Panc1 (cell line): ENCODE results near the gene COL5A1. TPM values are rescaled to one million over a fixed set of nuclear protein-coding genes. Genes with fewer than 3 reads are reported as not detected.

ENCODE experiments used
- ATAC-seq: fragments of 200-7000 bp; cut with Tn5 transposase; 2 replicates; pipeline ENCODE4 v1.9.1; 2020; ENCODE audit warnings: mild to moderate bottlenecking, moderate library complexity
- BruUV-seq: library from RNA; stranded (reverse); fragments of 400-500 nt; replicated peaks from 2 replicates; lab custom pipeline; 2021; lab: Mats Ljungman, UMichigan
- CTCF ChIA-PET: fragments of 300-600 bp; sonication (Branson Sonifier 250); formaldehyde crosslinking; loops from one replicate; lab custom pipeline; 2022; ENCODE audit warnings: antibody characterized with exemption; lab: Charles Lee
- POLR2A ChIA-PET: fragments of 300-600 bp; sonication (Branson Sonifier 250); formaldehyde crosslinking; loops from one replicate; lab custom pipeline; 2022; ENCODE audit warnings: antibody characterized with exemption; lab: Charles Lee
- DNase-seq: peaks from one replicate; pipeline ENCODE4 v3.0.0-alpha.2; 2010; ENCODE audit warnings: low read depth, low spot score
- H3K27ac ChIP-seq: 2 replicates; pipeline ENCODE4 v1.5.1; 2011; ENCODE audit warnings: mild to moderate bottlenecking, low read length, inconsistent platforms
- H3K27me3 ChIP-seq: fragments of 200-500 bp; sonication (Bioruptor generic); 2 replicates; pipeline ENCODE4 v1.6.0; 2014; ENCODE audit warnings: low read length, inconsistent platforms; ENCODE audit not compliant: control insufficient read depth, insufficient read depth
- H3K36me3 ChIP-seq: fragments of 200-500 bp; sonication (Bioruptor generic); 2 replicates; pipeline ENCODE4 v1.5.1; 2014; ENCODE audit warnings: inconsistent platforms, mild to moderate bottlenecking, low read length, moderate library complexity; ENCODE audit not compliant: control insufficient read depth, insufficient read depth
- H3K4me1 ChIP-seq: 2 replicates; pipeline ENCODE4 v1.5.1; 2011; ENCODE audit warnings: inconsistent platforms, mild to moderate bottlenecking, low read length, moderate library complexity; ENCODE audit not compliant: control insufficient read depth, insufficient read depth
- H3K4me3 ChIP-seq, 2 experiments: 2 replicates each; pipeline ENCODE4 v1.5.1; 2011 to 2012; ENCODE audit warnings: low read depth in 2 of 2, low read length in 2 of 2, mild to moderate bottlenecking in 2 of 2, inconsistent platforms in 1 of 2, moderate library complexity in 1 of 2
- H3K9me3 ChIP-seq: fragments of 200-500 bp; sonication (Bioruptor generic); 2 replicates; pipeline ENCODE4 v1.5.1; 2014; ENCODE audit warnings: low read depth, mild to moderate bottlenecking, inconsistent platforms, low read length, moderate library complexity; ENCODE audit not compliant: control insufficient read depth, insufficient read depth
- CTCF ChIP-seq: fragments of 450-650 bp; IDR thresholded peaks from 2 replicates; pipeline ENCODE4 v1.5.1; 2017; ENCODE audit warnings: mild to moderate bottlenecking
- POLR2AphosphoS5 ChIP-seq: IDR thresholded peaks from 2 replicates; pipeline ENCODE4 v1.6.1; 2012; ENCODE audit warnings: mild to moderate bottlenecking, low read depth, low read length, moderate library complexity
- SIN3A ChIP-seq: IDR thresholded peaks from 2 replicates; pipeline ENCODE4 v1.6.1; 2012; ENCODE audit warnings: low read depth, mild to moderate bottlenecking, low read length, moderate library complexity, borderline replicate concordance; ENCODE audit not compliant: insufficient read depth
- TCF7L2 ChIP-seq: IDR thresholded peaks from 2 replicates; pipeline ENCODE4 v1.6.1; 2011; ENCODE audit warnings: mild to moderate bottlenecking, low read depth, low read length, inconsistent platforms
- in situ Hi-C: cut with HindIII; loops from 2 replicates; pipeline ENCODE4 v1.10.0; 2016; ENCODE audit warnings: low sequenced_read_pairs, low pct_unique_long_range_greater_than_20kb
- intact Hi-C: fragments of 100-400 bp; cut with micrococcal nuclease; formaldehyde crosslinking; loops from one replicate; pipeline ENCODE4 v1.10.0; 2022; ENCODE audit not compliant: unreplicated experiment
- total RNA-seq: library from RNA; stranded (reverse); gene quantifications from one replicate; pipeline ENCODE4 v1.2.1, GENCODE V29; 2021; ENCODE audit not compliant: unreplicated experiment
- TF ChIP-seq, protein P1 (sequence below), 2 experiments: IDR thresholded peaks; 2 replicates each; pipeline ENCODE4 v1.6.1; 2011 to 2012; ENCODE audit warnings: low read depth in 2 of 2, control low read depth in 1 of 2, low read length in 1 of 2, mild to moderate bottlenecking in 1 of 2, moderate library complexity in 1 of 2; ENCODE audit not compliant: insufficient read depth in 1 of 2

Gene COL5A1
- total RNA-seq, 1 experiment from 2014 or later: 5.7 TPM

DNA sequence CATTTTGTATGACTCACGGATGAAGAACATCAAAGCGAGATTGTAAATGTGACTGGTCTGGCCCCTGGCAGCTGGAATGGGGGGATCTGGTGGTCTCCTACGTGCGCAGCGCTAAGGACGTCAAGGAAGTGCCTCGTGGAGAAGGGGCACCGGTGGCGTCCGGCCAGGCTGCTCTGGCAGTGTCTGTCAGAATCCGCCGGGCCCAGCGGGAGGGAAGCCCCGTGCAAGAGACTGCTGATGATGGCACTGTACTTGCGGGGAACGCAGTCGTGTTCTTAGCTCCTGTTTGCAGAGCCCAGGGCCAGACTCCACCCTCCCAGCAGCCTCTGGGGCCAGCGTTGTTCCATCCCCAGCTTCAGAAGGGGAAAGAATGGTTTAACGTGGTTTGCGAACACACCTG is 75.5 kb downstream of the COL5A1 start:
- BruUV-seq: no TSS peak
- ATAC-seq (no peak), DNase-seq (no peak)
- Histone ChIP-seq H3K27me3 (no peaks in the 10 kb centered on the region; the same call in 1 of the 2 replicates), H3K27ac (no peak overlapping the region), H3K9me3 (no peaks in the 10 kb centered on the region), H3K4me1 (no peaks in the 10 kb centered on the region), H3K36me3 (no peaks in the 10 kb centered on the region), H3K4me3 (no peak overlapping the region)
- POLR2A ChIA-PET: no interaction called here
- no peak for TF ChIP-seq POLR2AphosphoS5
- no peak for TF ChIP-seq TCF7L2
- intact Hi-C loops: no loop called here
- CTCF ChIA-PET: no interaction called here
- in situ Hi-C loops: no loop called here

- no peak for DNase-seq
- no peak for ATAC-seq
- Histone ChIP-seq H3K4me1 (no peaks in the 10 kb centered on the region), H3K27ac (no peak overlapping the region), H3K27me3 (no peaks in the 10 kb centered on the region; the same call in 1 of the 2 replicates), H3K9me3 (no peaks in the 10 kb centered on the region), H3K4me3 (no peak overlapping the region), H3K36me3 (no peaks in the 10 kb centered on the region)
- in situ Hi-C loops (no loop called here), intact Hi-C loops (no loop called here)
- ChIA-PET POLR2A (no interaction called here), CTCF (no interaction called here)
- BruUV-seq: no TSS peak
- TF ChIP-seq, protein P1, sequence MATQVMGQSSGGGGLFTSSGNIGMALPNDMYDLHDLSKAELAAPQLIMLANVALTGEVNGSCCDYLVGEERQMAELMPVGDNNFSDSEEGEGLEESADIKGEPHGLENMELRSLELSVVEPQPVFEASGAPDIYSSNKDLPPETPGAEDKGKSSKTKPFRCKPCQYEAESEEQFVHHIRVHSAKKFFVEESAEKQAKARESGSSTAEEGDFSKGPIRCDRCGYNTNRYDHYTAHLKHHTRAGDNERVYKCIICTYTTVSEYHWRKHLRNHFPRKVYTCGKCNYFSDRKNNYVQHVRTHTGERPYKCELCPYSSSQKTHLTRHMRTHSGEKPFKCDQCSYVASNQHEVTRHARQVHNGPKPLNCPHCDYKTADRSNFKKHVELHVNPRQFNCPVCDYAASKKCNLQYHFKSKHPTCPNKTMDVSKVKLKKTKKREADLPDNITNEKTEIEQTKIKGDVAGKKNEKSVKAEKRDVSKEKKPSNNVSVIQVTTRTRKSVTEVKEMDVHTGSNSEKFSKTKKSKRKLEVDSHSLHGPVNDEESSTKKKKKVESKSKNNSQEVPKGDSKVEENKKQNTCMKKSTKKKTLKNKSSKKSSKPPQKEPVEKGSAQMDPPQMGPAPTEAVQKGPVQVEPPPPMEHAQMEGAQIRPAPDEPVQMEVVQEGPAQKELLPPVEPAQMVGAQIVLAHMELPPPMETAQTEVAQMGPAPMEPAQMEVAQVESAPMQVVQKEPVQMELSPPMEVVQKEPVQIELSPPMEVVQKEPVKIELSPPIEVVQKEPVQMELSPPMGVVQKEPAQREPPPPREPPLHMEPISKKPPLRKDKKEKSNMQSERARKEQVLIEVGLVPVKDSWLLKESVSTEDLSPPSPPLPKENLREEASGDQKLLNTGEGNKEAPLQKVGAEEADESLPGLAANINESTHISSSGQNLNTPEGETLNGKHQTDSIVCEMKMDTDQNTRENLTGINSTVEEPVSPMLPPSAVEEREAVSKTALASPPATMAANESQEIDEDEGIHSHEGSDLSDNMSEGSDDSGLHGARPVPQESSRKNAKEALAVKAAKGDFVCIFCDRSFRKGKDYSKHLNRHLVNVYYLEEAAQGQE (IDR thresholded peaks at IDR 0.05; ENCODE audit: insufficient read depth in 1 of 2, low read depth in 2 of 2, low read length in 1 of 2): no peak
- TF ChIP-seq POLR2AphosphoS5: no peak
- TF ChIP-seq CTCF: no peak
- no peak for TF ChIP-seq SIN3A
- no peak for TF ChIP-seq TCF7L2
Measured at GRCh38 chr9:134717924-134718645, 76.5 kb downstream of the COL5A1 start.

GRCh38 chr9:134719331-134719730 is 77.7 kb downstream of the COL5A1 start:
- intact Hi-C loops (no loop called here), in situ Hi-C loops (no loop called here)
- ATAC-seq: no peak
- no peak overlapping the region for H3K27ac ChIP-seq
- H3K9me3 ChIP-seq: no peaks in the 10 kb centered on the region
- H3K27me3 ChIP-seq: no peaks in the 10 kb centered on the region; the same call in 1 of the 2 replicates
- BruUV-seq: no TSS peak
- ChIA-PET POLR2A (no interaction called here), CTCF (no interaction called here)
- no peaks in the 10 kb centered on the region for H3K36me3 ChIP-seq
- TF ChIP-seq CTCF (no peak), SIN3A (no peak), TCF7L2 (no peak), POLR2AphosphoS5 (no peak)
- TF ChIP-seq, protein P1 (IDR thresholded peaks at IDR 0.05; ENCODE audit: insufficient read depth in 1 of 2, low read depth in 2 of 2, low read length in 1 of 2): no peak
- H3K4me1 ChIP-seq: no peaks in the 10 kb centered on the region
- H3K4me3 ChIP-seq: no peak overlapping the region
- no peak for DNase-seq
